Measurements from ENCODE around the gene RAB8A. TPM values are rescaled to one million over a fixed set of nuclear protein-coding genes. Genes with fewer than 3 reads are reported as not detected.
"Not testable (repeated sequence)": the region's sequence is repeated elsewhere in the genome, so short reads cannot be mapped to it uniquely, and the experiment has no call there.

Gene RAB8A
- total RNA-seq, 1 donor from 2014 or later: 43.3 TPM

DNA sequence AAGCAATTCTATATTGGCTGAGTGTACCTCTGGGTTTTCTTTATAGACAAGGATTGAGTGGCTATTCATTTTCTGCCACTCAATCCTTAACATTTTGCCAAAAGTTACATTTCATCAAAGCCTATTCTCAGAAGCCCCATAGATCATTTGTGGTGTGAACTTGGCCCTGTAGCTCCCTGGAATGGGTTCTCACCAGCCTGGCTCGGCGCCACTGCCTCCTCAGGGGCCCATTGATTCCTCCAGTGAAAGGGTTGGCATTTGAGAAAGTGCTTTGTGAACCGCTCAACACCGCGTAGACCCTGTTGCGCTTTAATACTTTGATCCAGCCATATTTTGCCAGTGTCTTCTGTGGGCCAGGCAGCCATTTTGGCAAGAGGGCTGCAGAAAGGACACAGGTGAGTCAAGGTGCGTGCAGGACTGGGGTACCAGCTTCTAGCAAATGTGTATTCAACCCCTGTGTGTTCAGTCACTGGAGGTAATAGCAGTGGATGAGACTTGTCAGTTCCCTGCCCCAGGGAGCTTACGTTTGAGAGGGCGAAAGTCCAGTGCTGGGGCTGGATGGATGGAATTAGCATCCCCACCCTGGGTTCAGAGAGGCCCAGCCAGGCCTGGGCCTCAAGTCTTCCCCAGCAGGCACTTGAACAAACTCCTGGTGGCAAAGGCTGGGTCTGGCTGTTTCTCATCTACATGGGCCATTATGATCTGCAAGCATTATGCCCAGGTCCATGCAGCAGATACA is 3.8 kb downstream of the RAB8A start:
- no peak overlapping the region for H3K4me3 ChIP-seq (ENCODE audit: low read depth, low read length)
- no peaks in the 10 kb centered on the region for H3K27me3 ChIP-seq (ENCODE audit: control insufficient read depth, insufficient read depth, low read length)
- TF ChIP-seq, protein P1, sequence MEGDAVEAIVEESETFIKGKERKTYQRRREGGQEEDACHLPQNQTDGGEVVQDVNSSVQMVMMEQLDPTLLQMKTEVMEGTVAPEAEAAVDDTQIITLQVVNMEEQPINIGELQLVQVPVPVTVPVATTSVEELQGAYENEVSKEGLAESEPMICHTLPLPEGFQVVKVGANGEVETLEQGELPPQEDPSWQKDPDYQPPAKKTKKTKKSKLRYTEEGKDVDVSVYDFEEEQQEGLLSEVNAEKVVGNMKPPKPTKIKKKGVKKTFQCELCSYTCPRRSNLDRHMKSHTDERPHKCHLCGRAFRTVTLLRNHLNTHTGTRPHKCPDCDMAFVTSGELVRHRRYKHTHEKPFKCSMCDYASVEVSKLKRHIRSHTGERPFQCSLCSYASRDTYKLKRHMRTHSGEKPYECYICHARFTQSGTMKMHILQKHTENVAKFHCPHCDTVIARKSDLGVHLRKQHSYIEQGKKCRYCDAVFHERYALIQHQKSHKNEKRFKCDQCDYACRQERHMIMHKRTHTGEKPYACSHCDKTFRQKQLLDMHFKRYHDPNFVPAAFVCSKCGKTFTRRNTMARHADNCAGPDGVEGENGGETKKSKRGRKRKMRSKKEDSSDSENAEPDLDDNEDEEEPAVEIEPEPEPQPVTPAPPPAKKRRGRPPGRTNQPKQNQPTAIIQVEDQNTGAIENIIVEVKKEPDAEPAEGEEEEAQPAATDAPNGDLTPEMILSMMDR (IDR thresholded peaks at IDR 0.05; ENCODE audit: insufficient read depth, low read length, poor library complexity, severe bottlenecking): no peak
- DNase-seq (ENCODE audit: low read depth): no peak
- no peaks in the 10 kb centered on the region for H3K36me3 ChIP-seq (ENCODE audit: control insufficient read depth, insufficient read depth, low read length)

DNA sequence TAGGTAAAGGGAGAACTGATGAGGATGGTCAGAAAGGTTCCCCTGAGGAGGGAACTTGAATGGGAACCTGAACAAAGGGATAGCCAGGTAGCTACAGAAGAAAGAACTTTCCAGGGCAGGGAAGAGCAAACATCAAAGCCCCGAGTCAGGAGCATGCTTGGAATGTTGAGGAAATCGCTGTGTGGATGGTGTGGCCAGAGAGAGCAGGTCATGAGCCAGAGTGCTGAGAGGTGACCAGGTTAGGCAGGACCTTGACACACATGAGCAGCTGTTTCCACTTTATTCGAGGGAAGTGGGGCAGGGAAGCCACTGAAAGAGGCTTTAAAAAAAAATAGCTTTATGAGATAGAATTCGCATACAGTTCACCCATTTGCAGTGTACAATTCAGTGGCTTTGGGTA is 4.4 kb downstream of the RAB8A start:
- TF ChIP-seq, protein P1 (IDR thresholded peaks at IDR 0.05; ENCODE audit: insufficient read depth, low read length, poor library complexity, severe bottlenecking): no peak
- Histone ChIP-seq H3K4me3 (ENCODE audit: low read depth, low read length) (no peak overlapping the region), H3K27me3 (ENCODE audit: control insufficient read depth, insufficient read depth, low read length) (no peaks in the 10 kb centered on the region), H3K36me3 (ENCODE audit: control insufficient read depth, insufficient read depth, low read length) (no peaks in the 10 kb centered on the region)
- DNase-seq (ENCODE audit: low read depth): no peak

DNA sequence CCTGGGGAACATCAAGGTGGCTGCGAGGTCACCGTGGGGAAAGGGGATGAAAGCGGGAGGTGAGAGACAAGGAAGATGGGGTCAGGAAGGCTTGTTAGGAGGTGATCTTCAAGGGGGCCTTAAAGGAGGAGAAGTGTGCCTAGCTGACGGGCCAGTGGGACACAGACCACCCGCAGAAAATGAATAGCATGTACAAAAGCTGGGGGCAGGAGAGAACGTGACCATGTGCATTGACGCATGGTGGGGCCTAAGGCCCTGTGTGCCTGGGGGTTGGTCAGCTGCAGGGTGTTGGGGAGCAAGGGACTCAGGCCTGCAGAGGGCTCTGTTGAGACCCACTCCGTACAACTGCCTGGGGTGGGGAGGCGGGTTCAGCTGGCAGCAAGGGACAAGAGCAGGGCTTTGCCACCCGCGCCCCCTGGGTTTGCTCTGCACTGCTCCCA is 5.9 kb downstream of the RAB8A start:
- no peak for DNase-seq (ENCODE audit: low read depth)
- no peaks in the 10 kb centered on the region for H3K36me3 ChIP-seq (ENCODE audit: control insufficient read depth, insufficient read depth, low read length)
- TF ChIP-seq, protein P1 (IDR thresholded peaks at IDR 0.05; ENCODE audit: insufficient read depth, low read length, poor library complexity, severe bottlenecking): no peak
- no peaks in the 10 kb centered on the region for H3K27me3 ChIP-seq (ENCODE audit: control insufficient read depth, insufficient read depth, low read length)
- no peak overlapping the region for H3K4me3 ChIP-seq (ENCODE audit: low read depth, low read length)

DNA sequence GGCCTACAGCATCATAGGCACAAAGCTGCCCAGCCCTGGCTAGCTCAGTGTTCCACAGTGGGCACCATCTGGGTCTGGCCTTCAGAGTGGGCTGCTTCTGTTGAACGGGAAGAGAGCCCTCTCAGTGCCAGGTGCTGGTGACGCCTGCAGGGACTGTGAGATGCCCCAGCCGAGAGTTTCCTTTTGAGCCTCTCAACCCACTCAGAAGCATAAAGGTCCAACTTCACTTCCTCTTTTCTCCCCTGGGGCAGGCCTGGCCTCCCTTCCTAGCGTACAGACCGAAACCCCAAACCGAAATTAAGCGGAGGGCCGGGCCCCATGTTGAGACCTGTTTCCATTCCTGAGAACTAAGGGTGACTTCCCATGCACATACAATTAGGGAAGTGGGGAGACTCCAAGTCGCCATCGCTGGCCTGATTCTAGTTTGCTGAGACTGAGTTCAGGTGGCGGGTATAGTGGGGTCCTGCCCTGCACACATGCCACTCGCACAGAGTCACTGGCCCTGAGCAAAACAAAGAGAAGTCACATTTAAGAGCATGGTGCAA is 6.9 kb downstream of the RAB8A start:
- Histone ChIP-seq H3K4me3 (ENCODE audit: low read depth, low read length) (no peak overlapping the region), H3K36me3 (ENCODE audit: control insufficient read depth, insufficient read depth, low read length) (no peaks in the 10 kb centered on the region)
- TF ChIP-seq, protein P1 (IDR thresholded peaks at IDR 0.05; ENCODE audit: insufficient read depth, low read length, poor library complexity, severe bottlenecking): no peak

DNA sequence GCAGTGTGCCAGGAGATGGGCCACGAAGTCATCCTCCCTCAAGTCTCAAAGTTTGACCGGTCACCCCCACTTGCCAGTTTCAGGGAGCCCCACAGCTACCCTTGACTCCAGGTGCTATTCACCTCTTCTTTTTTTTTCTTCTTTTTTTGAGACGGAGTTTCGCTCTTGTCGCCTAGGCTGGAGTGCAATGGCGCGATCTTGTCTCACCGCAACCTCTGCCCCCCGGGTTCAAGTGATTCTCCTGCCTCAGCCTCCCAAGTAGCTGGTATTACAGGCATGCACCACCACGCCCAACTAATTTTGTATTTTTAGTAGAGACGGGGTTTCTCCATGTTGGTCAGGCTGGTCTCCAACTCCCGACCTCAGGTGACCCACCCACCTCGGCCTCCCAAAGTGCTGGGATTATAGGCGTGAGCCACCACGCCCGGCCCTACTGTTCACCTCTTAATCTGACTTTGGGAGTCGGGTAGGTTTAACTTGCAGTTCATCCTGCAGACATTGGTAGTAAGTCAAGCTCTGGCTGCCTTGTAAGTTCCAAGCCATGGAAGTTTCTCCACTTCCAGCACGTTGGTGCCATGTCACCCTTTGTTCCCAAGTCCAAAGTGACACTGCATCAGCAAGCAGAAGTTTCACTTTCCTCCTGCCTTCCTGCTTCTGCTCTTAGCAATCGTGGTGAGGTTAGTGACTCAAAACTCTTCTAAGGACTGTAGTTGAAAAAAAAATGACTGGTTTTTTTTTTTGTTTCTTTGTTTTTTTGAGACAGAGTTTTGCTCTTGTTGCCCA is 7.6 kb downstream of the RAB8A start:
- H3K27me3 ChIP-seq (ENCODE audit: control insufficient read depth, insufficient read depth, low read length); DNase-seq (ENCODE audit: low read depth); H3K4me3 ChIP-seq (ENCODE audit: low read depth, low read length); H3K36me3 ChIP-seq (ENCODE audit: control insufficient read depth, insufficient read depth, low read length): not testable (repeated sequence)

More for the DNA sequence above, 6.9 kb downstream of the RAB8A start:
- no peaks in the 10 kb centered on the region for H3K27me3 ChIP-seq (ENCODE audit: control insufficient read depth, insufficient read depth, low read length)
- DNase-seq (ENCODE audit: low read depth): no peak

DNA sequence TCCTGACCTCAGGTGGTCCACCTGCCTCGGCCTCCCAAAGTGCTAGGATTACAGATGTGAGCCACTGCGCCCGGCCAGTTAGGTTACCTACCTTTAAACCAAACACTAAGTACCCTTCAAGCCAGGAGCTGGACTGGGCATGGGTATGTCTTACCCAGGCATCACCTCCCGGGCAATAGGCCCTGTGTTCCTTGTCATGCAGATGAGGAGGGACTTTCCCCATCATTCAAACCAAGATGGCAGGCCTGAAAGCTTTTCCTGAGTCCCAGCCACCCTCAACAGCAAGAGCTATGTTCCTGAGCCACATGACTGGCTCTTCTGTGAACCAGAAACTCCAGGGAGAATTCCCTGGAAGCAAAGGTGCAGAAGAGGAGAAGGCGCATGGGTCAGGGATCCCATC is 9.5 kb downstream of the RAB8A start:
- TF ChIP-seq, protein P1 (IDR thresholded peaks at IDR 0.05; ENCODE audit: insufficient read depth, low read length, poor library complexity, severe bottlenecking): no peak
- no peak for DNase-seq (ENCODE audit: low read depth)
- Histone ChIP-seq H3K36me3 (ENCODE audit: control insufficient read depth, insufficient read depth, low read length) (no peaks in the 10 kb centered on the region), H3K27me3 (ENCODE audit: control insufficient read depth, insufficient read depth, low read length) (no peaks in the 10 kb centered on the region), H3K4me3 (ENCODE audit: low read depth, low read length) (no peak overlapping the region)

Data from kidney epithelial cell (primary cell).